NCI-H460 (cell line): ENCODE data around the gene ZFX. TPM values are rescaled to one million over a fixed set of nuclear protein-coding genes. Genes with fewer than 3 reads are reported as not detected.

ENCODE experiments used
- small RNA-seq, 2 experiments: library from RNA; depleted of rRNA; stranded (forward); fragments of <200 nt; gene quantifications; one replicate each; pipeline ENCODE3, GENCODE V24; 2014
- total RNA-seq: library from RNA; depleted of rRNA; stranded (reverse); fragments of >200 nt; shearing (Covaris generic); gene quantifications from 2 replicates; pipeline ENCODE4 v1.2.3, GENCODE V29; 2014; rRNA removed

The ZFX gene
- total RNA-seq, 1 experiment from 2014 or later, result 33.7 TPM

Small RNAs within 50 kb of the gene (small RNA-seq; reads per million reads assigned to genes)
- gene RF00263, result 0 reads per million in 2 experiments

Other genes with a start within 250 kb of the ZFX start
- gene APOO, start 241.8 kb upstream of the ZFX start, total RNA-seq, result 40.5 and 40.9 TPM in 2 replicates
- 0.05 and 0.14 TPM in 2 replicates for gene CXorf58, start 241.7 kb upstream of the ZFX start, total RNA-seq
- 18.1 and 19.3 TPM in 2 replicates for gene KLHL15, start 122.5 kb upstream of the ZFX start, total RNA-seq
- gene EIF2S3, start 94.8 kb upstream of the ZFX start, total RNA-seq, result 516 and 592 TPM in 2 replicates
- not detected in 2 replicates for gene SUPT20HL2, start 164.3 kb downstream of the ZFX start, total RNA-seq
- gene SUPT20HL1, start 210.9 kb downstream of the ZFX start, total RNA-seq, result not detected in 2 replicates